Gastrocnemius medialis (tissue), 4 donors: Measurements from ENCODE around the gene UNCX. TPM values are rescaled to one million over a fixed set of nuclear protein-coding genes. Genes with fewer than 3 reads are reported as not detected.

Source experiments
- ATAC-seq, 2 donors: fragments of 150-250 bp; one replicate each; pipeline ENCODE4 v1.9.1; 2016
- DNase-seq, 2 donors: peaks; one replicate each; pipeline ENCODE4 v3.0.0-alpha.2; 2019
- H3K27ac ChIP-seq, 4 donors: fragments of 200-600 bp; sonication (generic); 1 replicate in 1 of 4; 2 replicates in 3 of 4; pipeline ENCODE4 v1.5.1; 2016 to 2018; ENCODE audit warnings: mild to moderate bottlenecking in 2 of 4, moderate library complexity in 1 of 4
- H3K27me3 ChIP-seq, 3 donors: fragments of 200-600 bp; sonication (generic) in 2 of 3; 1 replicate in 1 of 3; 2 replicates in 2 of 3; pipeline versions ENCODE4 v1.5.1 to v1.6.0; 2016 to 2019; ENCODE audit warnings: mild to moderate bottlenecking in 1 of 3, moderate library complexity in 1 of 3
- H3K36me3 ChIP-seq, 2 donors: fragments of 200-600 bp; sonication (generic) in 1 of 2; one replicate each; pipeline ENCODE4 v1.5.1; 2017 to 2018
- H3K4me1 ChIP-seq, 2 donors: fragments of 200-600 bp; sonication (generic) in 1 of 2; one replicate each; pipeline ENCODE4 v1.5.1; 2016 to 2017; ENCODE audit warnings: mild to moderate bottlenecking in 2 of 2
- H3K4me3 ChIP-seq, 4 donors: fragments of 200-600 bp; sonication (generic) in 3 of 4; 1 replicate in 1 of 4; 2 replicates in 3 of 4; pipeline ENCODE4 v1.5.1; 2016 to 2019; ENCODE audit warnings: mild to moderate bottlenecking in 2 of 4
- H3K9me3 ChIP-seq, 3 donors: fragments of 200-600 bp; sonication (generic) in 2 of 3; 1 replicate in 1 of 3; 2 replicates in 2 of 3; pipeline ENCODE4 v1.5.1; 2016 to 2019
- CTCF ChIP-seq, 5 experiments: fragments of 450-650 bp in 3 of 5; fragments of 200-600 bp in 2 of 5; sonication (generic) in 2 of 5; IDR thresholded peaks in 4 of 5; conservative IDR thresholded peaks in 1 of 5; 1 replicate in 4 of 5; 2 replicates in 1 of 5; pipeline ENCODE4 v1.5.1; 2016 to 2019; ENCODE audit warnings: antibody characterized with exemption in 5 of 5, mild to moderate bottlenecking in 3 of 5, moderate library complexity in 3 of 5
- POLR2A ChIP-seq, 2 donors: fragments of 450-650 bp; IDR thresholded peaks; one replicate each; pipeline ENCODE4 v1.6.1; 2017; ENCODE audit warnings: antibody characterized with exemption in 2 of 2, mild to moderate bottlenecking in 2 of 2, moderate library complexity in 2 of 2
- in situ Hi-C, 4 donors: fragments of 200-750 bp; cut with MboI; loops; one replicate each; pipeline versions ENCODE4 v1.15.0 to v1.8.0; 2017; ENCODE audit warnings: low sequenced_read_pairs in 4 of 4
- intact Hi-C: fragments of 100-400 bp; cut with DNase I; formaldehyde crosslinking; loops from one replicate; pipeline ENCODE4 v1.15.1; 2023; ENCODE audit warnings: low total_unique reads
- total RNA-seq, 4 donors: library from RNA; depleted of rRNA; stranded (reverse); fragments of >200 nt; gene quantifications; one replicate each; pipeline versions ENCODE4 v1.1.0 to v1.2.3, GENCODE V29; 2016

UNCX gene
- total RNA-seq, 4 donors from 2014 or later, result not detected

DNA sequence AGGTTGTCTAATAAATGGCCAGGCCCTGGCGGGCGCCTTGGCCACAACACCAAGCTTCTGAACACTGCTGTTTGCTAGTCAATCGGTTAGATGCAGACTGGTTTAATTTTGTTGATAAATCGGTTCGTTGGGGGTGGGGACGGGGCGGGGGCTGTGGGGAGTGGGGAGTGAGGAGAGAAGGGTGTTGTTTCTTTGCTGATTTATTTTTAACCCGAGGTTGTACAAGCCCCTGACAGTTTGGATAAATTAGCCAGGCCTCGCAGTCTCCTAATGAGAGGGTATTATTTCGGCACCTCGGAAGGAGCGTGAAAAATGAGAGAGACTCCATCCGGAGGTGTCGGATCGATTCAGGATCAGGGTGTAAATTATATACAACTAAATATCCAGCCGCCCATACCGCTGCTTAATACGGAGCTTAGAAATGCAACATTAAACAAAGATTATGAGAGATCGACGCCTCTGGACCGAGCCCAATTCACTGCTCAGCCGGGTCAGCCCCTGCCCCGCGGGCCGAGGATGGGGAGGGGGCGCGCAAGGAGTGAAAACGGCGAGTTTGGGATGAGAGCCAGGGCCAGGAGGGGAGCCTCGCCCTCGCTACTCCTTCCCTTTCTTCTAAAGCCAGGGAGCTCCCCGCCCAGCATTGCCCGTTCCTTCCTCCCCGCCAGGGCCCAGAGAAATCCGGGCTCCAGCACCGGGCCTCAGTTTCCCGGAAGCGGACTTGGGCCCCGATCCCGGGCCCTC, 8.0 kb downstream of the UNCX start:
- in situ Hi-C loops, result no loop called here
- H3K36me3 ChIP-seq, result no peaks in the 10 kb centered on the region
- TF ChIP-seq POLR2A (IDR thresholded peaks at IDR 0.05), result no peak
- no peak for TF ChIP-seq CTCF (IDR thresholded peaks at IDR 0.05 in 4 of 5, conservative IDR thresholded peaks at IDR 0.05 in 1 of 5)
- H3K27ac ChIP-seq, result no peak overlapping the region
- H3K27me3 ChIP-seq, result peaks cover 88 to 90% (median 88%) of the 10 kb centered on the region in 3 donors
- intact Hi-C loops, result no loop called here
- ATAC-seq (no peak), DNase-seq (no peak)
- peaks cover 3% of the 10 kb centered on the region in 2 donors for H3K4me1 ChIP-seq
- no peaks in the 10 kb centered on the region for H3K9me3 ChIP-seq
- H3K4me3 ChIP-seq, result no peak overlapping the region

GRCh38 chr7:1241258-1241602, 8.6 kb downstream of the UNCX start:
- in situ Hi-C loops, result no loop called here

DNA sequence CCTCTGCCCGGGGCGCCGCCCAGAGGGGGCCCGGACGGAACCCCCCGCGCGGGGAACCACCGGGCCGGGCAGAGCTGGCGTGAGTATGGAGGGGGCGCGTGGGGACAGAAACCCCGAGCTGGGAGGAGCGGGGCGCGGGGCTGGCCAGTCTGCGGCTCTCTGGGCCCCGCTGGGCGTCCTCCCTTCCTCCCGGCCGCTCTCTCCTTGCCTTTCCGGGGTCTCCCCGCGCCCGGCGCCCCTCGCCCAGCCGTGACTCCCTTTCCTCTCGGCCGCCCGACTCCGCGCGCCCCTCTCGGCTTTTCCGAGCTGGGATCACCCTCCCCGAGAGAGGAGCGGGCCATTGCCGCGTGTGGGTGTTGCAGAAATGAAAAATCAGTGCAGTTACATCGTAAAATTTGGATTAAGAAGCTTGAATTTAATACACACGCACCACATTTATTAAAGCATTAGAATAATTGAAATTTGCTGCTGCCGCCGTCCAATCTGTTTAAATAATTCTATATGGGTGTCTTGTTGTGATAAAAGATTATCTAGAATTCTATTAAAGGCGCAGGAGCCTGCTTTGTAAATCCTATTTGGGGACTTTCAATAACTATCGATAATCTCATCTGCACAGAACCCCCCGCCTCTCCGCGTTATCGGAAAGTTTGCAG, 9.1 kb downstream of the UNCX start:
- Histone ChIP-seq H3K9me3 (no peaks in the 10 kb centered on the region), H3K4me3 (no peak overlapping the region), H3K27ac (no peak overlapping the region), H3K4me1 (peaks cover 3 to 7% of the 10 kb centered on the region in 2 donors), H3K36me3 (no peaks in the 10 kb centered on the region), H3K27me3 (peaks cover 97 to 99% (median 97%) of the 10 kb centered on the region in 3 donors)
- ATAC-seq (no peak), DNase-seq (no peak)
- no peak for TF ChIP-seq POLR2A (IDR thresholded peaks at IDR 0.05)
- no peak for TF ChIP-seq CTCF (IDR thresholded peaks at IDR 0.05 in 4 of 5, conservative IDR thresholded peaks at IDR 0.05 in 1 of 5)
- intact Hi-C loops (no loop called here), in situ Hi-C loops (no loop called here)

More at GRCh38 chr7:1241258-1241602, 8.6 kb downstream of the UNCX start:
- ATAC-seq, result no peak
- Histone ChIP-seq H3K36me3 (no peaks in the 10 kb centered on the region), H3K4me1 (peaks cover 3% of the 10 kb centered on the region in 2 donors), H3K4me3 (no peak overlapping the region), H3K9me3 (no peaks in the 10 kb centered on the region), H3K27me3 (peaks cover 92 to 94% (median 92%) of the 10 kb centered on the region in 3 donors), H3K27ac (no peak overlapping the region)
- TF ChIP-seq POLR2A (IDR thresholded peaks at IDR 0.05), result no peak
- no peak for TF ChIP-seq CTCF (IDR thresholded peaks at IDR 0.05 in 4 of 5, conservative IDR thresholded peaks at IDR 0.05 in 1 of 5)
- no peak for DNase-seq
- intact Hi-C loops, result no loop called here

DNA sequence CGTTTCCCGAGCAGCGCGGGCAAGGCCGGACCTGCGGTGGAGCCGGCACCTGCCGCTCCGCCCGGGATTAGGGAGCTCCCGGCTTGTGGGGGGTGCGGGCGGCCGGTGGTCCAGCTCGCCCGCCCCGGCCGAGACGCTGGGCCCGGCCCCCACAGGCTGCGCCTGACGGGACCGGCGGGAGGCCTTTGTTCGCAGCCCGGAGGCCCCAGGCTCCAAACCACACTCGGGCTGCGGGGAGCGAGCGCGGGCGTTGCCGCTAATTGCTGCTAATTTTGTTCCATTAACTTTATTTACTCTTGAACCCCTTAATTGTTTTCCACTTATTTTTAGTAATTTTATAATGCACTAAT, 9.6 kb downstream of the UNCX start:
- Histone ChIP-seq H3K4me1 (peaks cover 0 to 5% of the 10 kb centered on the region in 2 donors), H3K4me3 (no peak overlapping the region), H3K9me3 (no peaks in the 10 kb centered on the region), H3K27me3 (peaks cover 97 to 100% (median 97%) of the 10 kb centered on the region in 3 donors), H3K36me3 (no peaks in the 10 kb centered on the region), H3K27ac (no peak overlapping the region)
- intact Hi-C loops (no loop called here), in situ Hi-C loops (no loop called here)
- no peak for TF ChIP-seq CTCF (IDR thresholded peaks at IDR 0.05 in 4 of 5, conservative IDR thresholded peaks at IDR 0.05 in 1 of 5)
- no peak for TF ChIP-seq POLR2A (IDR thresholded peaks at IDR 0.05)
- no peak for DNase-seq
- no peak for ATAC-seq
